Body of pancreas (tissue), 4 donors: ENCODE measurements around the gene GJA3.

Experiments used
- CTCF ChIP-seq, 7 experiments: fragments of 450-650 bp in 4 of 7; fragments of 200-600 bp in 3 of 7; sonication (generic) in 3 of 7; IDR thresholded peaks; one replicate each; pipeline ENCODE4 v1.5.1; 2016 to 2019; ENCODE audit warnings: antibody characterized with exemption in 7 of 7
- POLR2A ChIP-seq, 3 donors: fragments of 450-650 bp; IDR thresholded peaks; one replicate each; pipeline ENCODE4 v1.6.1; 2016; ENCODE audit warnings: antibody characterized with exemption in 3 of 3, mild to moderate bottlenecking in 2 of 3

DNA sequence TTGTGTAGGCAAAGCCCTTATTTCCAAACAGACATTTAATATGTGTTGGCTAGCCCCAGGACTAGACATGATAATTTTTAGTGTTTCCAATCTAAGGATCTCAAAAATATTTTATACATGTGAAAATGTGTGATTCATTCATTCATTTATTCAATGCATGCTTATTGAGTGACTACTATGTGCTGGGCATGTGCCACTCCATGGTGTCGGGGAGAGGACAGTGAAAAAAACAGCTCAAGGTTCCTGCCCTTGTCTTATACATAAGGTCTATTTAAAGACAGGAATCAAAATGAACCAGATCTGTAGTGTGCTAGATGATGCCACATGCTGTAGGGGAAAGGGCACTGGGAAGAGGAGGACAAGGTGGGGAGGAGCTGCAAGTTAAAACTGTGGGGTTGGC lies 36.5 kb downstream of the GJA3 start:
- TF ChIP-seq CTCF (IDR thresholded peaks at IDR 0.05) (no peak), POLR2A (IDR thresholded peaks at IDR 0.05) (no peak)
